WTC11 (cell line): Measurements from ENCODE around the gene PRDM1. TPM values are rescaled to one million over a fixed set of nuclear protein-coding genes. Genes with fewer than 3 reads are reported as not detected.

Experiments
- ATAC-seq: fragments of 200-7000 bp; cut with Tn5 transposase; 2 replicates; pipeline ENCODE4 v1.10.0; 2021; ENCODE audit warnings: mild to moderate bottlenecking, moderate library complexity
- CTCF ChIA-PET: fragments of 300-600 bp; sonication (Branson Sonifier 250); formaldehyde crosslinking; loops from one replicate; lab custom pipeline; 2021; ENCODE audit warnings: antibody characterized with exemption; lab: Charles Lee
- POLR2A ChIA-PET: fragments of 350-600 bp; sonication (Branson Sonifier 250); formaldehyde crosslinking; loops from one replicate; lab custom pipeline; 2021; ENCODE audit warnings: antibody characterized with exemption; lab: Charles Lee
- DNase-seq: peaks from one replicate; pipeline ENCODE4 v3.0.0; 2021; ENCODE audit warnings: low spot score
- H3K27ac Mint-ChIP-seq: 2 replicates; pipeline ENCODE4 v1.8.0; 2021; ENCODE audit warnings: mixed read lengths
- H3K27me3 Mint-ChIP-seq: 2 replicates; pipeline ENCODE4 v1.8.0; 2021; ENCODE audit warnings: low read depth, mild to moderate bottlenecking, moderate library complexity, mixed read lengths
- H3K36me3 Mint-ChIP-seq: 2 replicates; pipeline ENCODE4 v1.8.0; 2021; ENCODE audit warnings: mixed read lengths
- H3K4me1 Mint-ChIP-seq: 2 replicates; pipeline ENCODE4 v1.8.0; 2022; ENCODE audit warnings: mixed read lengths
- H3K4me3 Mint-ChIP-seq: 2 replicates; pipeline ENCODE4 v1.8.0; 2021; ENCODE audit warnings: mild to moderate bottlenecking, moderate library complexity, mixed read lengths
- H3K9me3 Mint-ChIP-seq: 2 replicates; pipeline ENCODE4 v1.8.0; 2021; ENCODE audit warnings: mixed read lengths
- ATF2 ChIP-seq: sonication (generic); formaldehyde crosslinking; IDR thresholded peaks from 2 replicates; pipeline ENCODE4 v1.8.1; 2022; ENCODE audit warnings: low read depth, missing genetic modification reagents, borderline replicate concordance
- E2F1 ChIP-seq: sonication (generic); formaldehyde crosslinking; IDR thresholded peaks from 2 replicates; pipeline ENCODE4 v1.8.0; 2022; ENCODE audit warnings: mild to moderate bottlenecking, missing genetic modification reagents
- ELF4 ChIP-seq: sonication (generic); formaldehyde crosslinking; IDR thresholded peaks from 2 replicates; pipeline ENCODE4 v1.8.1; 2022; ENCODE audit warnings: low read depth, mild to moderate bottlenecking, moderate library complexity, missing genetic modification reagents
- FOXJ3 ChIP-seq: sonication (generic); formaldehyde crosslinking; IDR thresholded peaks from 2 replicates; pipeline ENCODE4 v1.9.0; 2021; ENCODE audit warnings: missing genetic modification reagents, mild to moderate bottlenecking, borderline replicate concordance
- FOXK1 ChIP-seq: sonication (generic); formaldehyde crosslinking; IDR thresholded peaks from 2 replicates; pipeline ENCODE4 v1.8.0; 2022; ENCODE audit warnings: mild to moderate bottlenecking, moderate library complexity, missing genetic modification reagents
- GABPB1 ChIP-seq: sonication (generic); formaldehyde crosslinking; IDR thresholded peaks from 2 replicates; pipeline ENCODE4 v1.8.1; 2023; ENCODE audit warnings: mild to moderate bottlenecking, missing genetic modification reagents
- HMGA2 ChIP-seq: fragments of 250-450 bp; sonication (Bioruptor Pico); IDR thresholded peaks from 2 replicates; pipeline ENCODE4 v1.4.0; 2021; ENCODE audit warnings: mild to moderate bottlenecking, moderate library complexity
- HMGXB4 ChIP-seq: sonication (generic); formaldehyde crosslinking; IDR thresholded peaks from 2 replicates; pipeline ENCODE4 v1.8.1; 2023; ENCODE audit warnings: mild to moderate bottlenecking, moderate library complexity, missing genetic modification reagents
- IRF2 ChIP-seq: sonication (generic); formaldehyde crosslinking; IDR thresholded peaks from 2 replicates; pipeline ENCODE4 v1.8.0; 2022; ENCODE audit warnings: low read depth, missing genetic modification reagents, borderline replicate concordance
- JAZF1 ChIP-seq: fragments of 250-450 bp; sonication (Bioruptor Pico); IDR thresholded peaks from 2 replicates; pipeline ENCODE4 v1.9.0; 2021; ENCODE audit warnings: moderate library complexity, mild to moderate bottlenecking, inconsistent platforms
- MXD4 ChIP-seq: fragments of 250-450 bp; sonication (Bioruptor Pico); IDR thresholded peaks from 2 replicates; pipeline ENCODE4 v1.8.0; 2021; ENCODE audit warnings: mild to moderate bottlenecking, moderate library complexity, borderline replicate concordance
- NFE2L1 ChIP-seq: sonication (generic); formaldehyde crosslinking; IDR thresholded peaks from 2 replicates; pipeline ENCODE4 v1.8.1; 2023; ENCODE audit warnings: missing genetic modification reagents
- ZBTB43 ChIP-seq: sonication (generic); formaldehyde crosslinking; IDR thresholded peaks from 2 replicates; pipeline ENCODE4 v1.8.1; 2023; ENCODE audit warnings: mild to moderate bottlenecking, missing genetic modification reagents
- total RNA-seq: library from RNA; stranded (reverse); gene quantifications from 3 replicates; pipeline ENCODE4 v1.2.3, GENCODE V29; 2021
- TF ChIP-seq, protein P1 (sequence below): fragments of 250-450 bp; sonication (Bioruptor Pico); IDR thresholded peaks from 2 replicates; pipeline ENCODE4 v1.9.0; 2021; ENCODE audit warnings: moderate library complexity, mild to moderate bottlenecking, inconsistent platforms, borderline replicate concordance
- TF ChIP-seq, protein P2 (sequence below): sonication (generic); formaldehyde crosslinking; IDR thresholded peaks from 2 replicates; pipeline ENCODE4 v1.8.1; 2023; ENCODE audit warnings: mild to moderate bottlenecking, missing genetic modification reagents, borderline replicate concordance
- TF ChIP-seq, protein P3 (sequence below): sonication (generic); formaldehyde crosslinking; IDR thresholded peaks from 2 replicates; pipeline ENCODE4 v1.8.1; 2023; ENCODE audit warnings: mild to moderate bottlenecking, missing genetic modification reagents
- TF ChIP-seq, protein P4 (sequence below): sonication (generic); formaldehyde crosslinking; IDR thresholded peaks from 2 replicates; pipeline ENCODE4 v1.8.0; 2023; ENCODE audit warnings: missing genetic modification reagents

The PRDM1 gene
- total RNA-seq, 1 experiment from 2014 or later = 1.8 TPM

GRCh38 chr6:106046854-106047200, 39.3 kb upstream of the PRDM1 start (continued):
- no peak for TF ChIP-seq ZBTB43 (CRISPR knock-in tag)

GRCh38 chr6:106048336-106048735, 37.8 kb upstream of the PRDM1 start:
- no peaks in the 10 kb centered on the region for H3K9me3 Mint-ChIP-seq
- H3K4me3 Mint-ChIP-seq = no peak overlapping the region
- H3K36me3 Mint-ChIP-seq = no peaks in the 10 kb centered on the region
- H3K27ac Mint-ChIP-seq = no peak overlapping the region
- ATAC-seq (no peak), DNase-seq (no peak)
- H3K27me3 Mint-ChIP-seq = peaks cover 26% of the 10 kb centered on the region
- H3K4me1 Mint-ChIP-seq = peaks cover 35% of the 10 kb centered on the region
- no peak for TF ChIP-seq IRF2 (CRISPR knock-in tag)
- POLR2A ChIA-PET = no interaction called here
- CTCF ChIA-PET = interaction anchor here (1.0 kb wide), 1 partner anchor 56 kb away, joined by 3 read pairs; no protein-coding TSS in a partner anchor

DNA sequence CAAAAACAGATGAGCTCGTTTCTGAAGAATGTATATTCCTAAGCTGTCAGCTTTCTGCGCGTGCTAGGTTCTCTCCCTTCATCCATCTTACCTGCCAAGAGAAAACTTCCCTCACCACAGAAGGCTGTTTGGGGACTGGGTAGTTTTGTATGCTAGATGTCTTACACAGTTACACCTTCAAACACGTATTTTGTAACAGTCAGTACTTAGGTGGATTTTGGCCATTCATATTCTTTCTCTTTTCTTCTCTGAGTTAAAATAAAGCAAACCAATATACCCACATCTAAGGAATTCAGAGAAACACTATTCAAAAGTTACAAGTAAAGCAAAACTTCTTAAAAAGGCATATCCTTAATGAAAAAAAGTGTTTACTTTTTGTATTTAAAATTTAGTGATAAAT, 35.6 kb upstream of the PRDM1 start:
- no peak overlapping the region for H3K4me3 Mint-ChIP-seq
- no peaks in the 10 kb centered on the region for H3K36me3 Mint-ChIP-seq
- TF ChIP-seq HMGA2 (CRISPR knock-in tag) (no peak), GABPB1 (no peak), FOXJ3 (CRISPR knock-in tag) (no peak), ELF4 (CRISPR knock-in tag) (no peak), MXD4 (no peak), HMGXB4 (CRISPR knock-in tag) (no peak), JAZF1 (no peak)
- TF ChIP-seq, protein P1, sequence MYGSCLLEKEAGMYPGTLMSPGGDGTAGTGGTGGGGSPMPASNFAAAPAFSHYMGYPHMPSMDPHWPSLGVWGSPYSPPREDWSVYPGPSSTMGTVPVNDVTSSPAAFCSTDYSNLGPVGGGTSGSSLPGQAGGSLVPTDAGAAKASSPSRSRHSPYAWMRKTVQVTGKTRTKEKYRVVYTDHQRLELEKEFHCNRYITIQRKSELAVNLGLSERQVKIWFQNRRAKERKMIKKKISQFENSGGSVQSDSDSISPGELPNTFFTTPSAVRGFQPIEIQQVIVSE (CRISPR knock-in tag) = no peak
- TF ChIP-seq, protein P2, sequence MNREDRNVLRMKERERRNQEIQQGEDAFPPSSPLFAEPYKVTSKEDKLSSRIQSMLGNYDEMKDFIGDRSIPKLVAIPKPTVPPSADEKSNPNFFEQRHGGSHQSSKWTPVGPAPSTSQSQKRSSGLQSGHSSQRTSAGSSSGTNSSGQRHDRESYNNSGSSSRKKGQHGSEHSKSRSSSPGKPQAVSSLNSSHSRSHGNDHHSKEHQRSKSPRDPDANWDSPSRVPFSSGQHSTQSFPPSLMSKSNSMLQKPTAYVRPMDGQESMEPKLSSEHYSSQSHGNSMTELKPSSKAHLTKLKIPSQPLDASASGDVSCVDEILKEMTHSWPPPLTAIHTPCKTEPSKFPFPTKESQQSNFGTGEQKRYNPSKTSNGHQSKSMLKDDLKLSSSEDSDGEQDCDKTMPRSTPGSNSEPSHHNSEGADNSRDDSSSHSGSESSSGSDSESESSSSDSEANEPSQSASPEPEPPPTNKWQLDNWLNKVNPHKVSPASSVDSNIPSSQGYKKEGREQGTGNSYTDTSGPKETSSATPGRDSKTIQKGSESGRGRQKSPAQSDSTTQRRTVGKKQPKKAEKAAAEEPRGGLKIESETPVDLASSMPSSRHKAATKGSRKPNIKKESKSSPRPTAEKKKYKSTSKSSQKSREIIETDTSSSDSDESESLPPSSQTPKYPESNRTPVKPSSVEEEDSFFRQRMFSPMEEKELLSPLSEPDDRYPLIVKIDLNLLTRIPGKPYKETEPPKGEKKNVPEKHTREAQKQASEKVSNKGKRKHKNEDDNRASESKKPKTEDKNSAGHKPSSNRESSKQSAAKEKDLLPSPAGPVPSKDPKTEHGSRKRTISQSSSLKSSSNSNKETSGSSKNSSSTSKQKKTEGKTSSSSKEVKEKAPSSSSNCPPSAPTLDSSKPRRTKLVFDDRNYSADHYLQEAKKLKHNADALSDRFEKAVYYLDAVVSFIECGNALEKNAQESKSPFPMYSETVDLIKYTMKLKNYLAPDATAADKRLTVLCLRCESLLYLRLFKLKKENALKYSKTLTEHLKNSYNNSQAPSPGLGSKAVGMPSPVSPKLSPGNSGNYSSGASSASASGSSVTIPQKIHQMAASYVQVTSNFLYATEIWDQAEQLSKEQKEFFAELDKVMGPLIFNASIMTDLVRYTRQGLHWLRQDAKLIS (CRISPR knock-in tag) = no peak
- H3K27me3 Mint-ChIP-seq = peaks cover 34% of the 10 kb centered on the region
- H3K4me1 Mint-ChIP-seq = peaks cover 36% of the 10 kb centered on the region
- no peaks in the 10 kb centered on the region for H3K9me3 Mint-ChIP-seq
- CTCF ChIA-PET = interaction anchor here (1.0 to 1.6 kb wide), 2 partner anchors 34 to 37 kb away, joined by 3 to 4 read pairs; no protein-coding TSS in a partner anchor
- no peak for DNase-seq
- POLR2A ChIA-PET = no interaction called here
- no peak for ATAC-seq
- H3K27ac Mint-ChIP-seq = no peak overlapping the region

GRCh38 chr6:106051226-106051625, 34.9 kb upstream of the PRDM1 start:
- peak overlapping the region; percentile 22 for H3K4me3 Mint-ChIP-seq
- H3K36me3 Mint-ChIP-seq = no peaks in the 10 kb centered on the region
- peak overlapping the region; percentile 57 for H3K27ac Mint-ChIP-seq
- CTCF ChIA-PET = interaction anchor here (1.0 to 1.6 kb wide), 2 partner anchors 33 to 36 kb away, joined by 3 to 4 read pairs; no protein-coding TSS in a partner anchor
- H3K4me1 Mint-ChIP-seq = peaks cover 34% of the 10 kb centered on the region
- no peaks in the 10 kb centered on the region for H3K9me3 Mint-ChIP-seq
- POLR2A ChIA-PET = no interaction called here
- ATAC-seq (peak; percentile 86), DNase-seq (peak; percentile 71)
- H3K27me3 Mint-ChIP-seq = peaks cover 34% of the 10 kb centered on the region
- TF ChIP-seq HMGA2 (CRISPR knock-in tag) = no peak
- TF ChIP-seq, protein P3, sequence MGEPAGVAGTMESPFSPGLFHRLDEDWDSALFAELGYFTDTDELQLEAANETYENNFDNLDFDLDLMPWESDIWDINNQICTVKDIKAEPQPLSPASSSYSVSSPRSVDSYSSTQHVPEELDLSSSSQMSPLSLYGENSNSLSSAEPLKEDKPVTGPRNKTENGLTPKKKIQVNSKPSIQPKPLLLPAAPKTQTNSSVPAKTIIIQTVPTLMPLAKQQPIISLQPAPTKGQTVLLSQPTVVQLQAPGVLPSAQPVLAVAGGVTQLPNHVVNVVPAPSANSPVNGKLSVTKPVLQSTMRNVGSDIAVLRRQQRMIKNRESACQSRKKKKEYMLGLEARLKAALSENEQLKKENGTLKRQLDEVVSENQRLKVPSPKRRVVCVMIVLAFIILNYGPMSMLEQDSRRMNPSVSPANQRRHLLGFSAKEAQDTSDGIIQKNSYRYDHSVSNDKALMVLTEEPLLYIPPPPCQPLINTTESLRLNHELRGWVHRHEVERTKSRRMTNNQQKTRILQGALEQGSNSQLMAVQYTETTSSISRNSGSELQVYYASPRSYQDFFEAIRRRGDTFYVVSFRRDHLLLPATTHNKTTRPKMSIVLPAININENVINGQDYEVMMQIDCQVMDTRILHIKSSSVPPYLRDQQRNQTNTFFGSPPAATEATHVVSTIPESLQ (CRISPR knock-in tag) = no peak
- no peak for TF ChIP-seq ATF2 (CRISPR knock-in tag)
- TF ChIP-seq NFE2L1 (CRISPR knock-in tag) = no peak
- TF ChIP-seq FOXK1 (CRISPR knock-in tag) = 0 out of 2 replicates have a peak, but pooled peaks have one; percentile 26
- no peak for TF ChIP-seq E2F1 (CRISPR knock-in tag)
- TF ChIP-seq, protein P4, sequence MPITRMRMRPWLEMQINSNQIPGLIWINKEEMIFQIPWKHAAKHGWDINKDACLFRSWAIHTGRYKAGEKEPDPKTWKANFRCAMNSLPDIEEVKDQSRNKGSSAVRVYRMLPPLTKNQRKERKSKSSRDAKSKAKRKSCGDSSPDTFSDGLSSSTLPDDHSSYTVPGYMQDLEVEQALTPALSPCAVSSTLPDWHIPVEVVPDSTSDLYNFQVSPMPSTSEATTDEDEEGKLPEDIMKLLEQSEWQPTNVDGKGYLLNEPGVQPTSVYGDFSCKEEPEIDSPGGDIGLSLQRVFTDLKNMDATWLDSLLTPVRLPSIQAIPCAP (CRISPR knock-in tag) = no peak
